Suprapubic skin (tissue), 3 donors: ENCODE measurements around the gene FAM163B.

Source experiments
- CTCF ChIP-seq, 2 donors: fragments of 200-600 bp in 1 of 2; fragments of 450-650 bp in 1 of 2; sonication (generic) in 1 of 2; IDR thresholded peaks; one replicate each; pipeline ENCODE4 v1.5.1; 2016 to 2019; ENCODE audit warnings: antibody characterized with exemption in 2 of 2, mild to moderate bottlenecking in 1 of 2, moderate library complexity in 1 of 2
- POLR2A ChIP-seq, 2 donors: fragments of 450-650 bp; IDR thresholded peaks; one replicate each; pipeline ENCODE4 v1.6.1; 2017; ENCODE audit warnings: antibody characterized with exemption in 2 of 2, mild to moderate bottlenecking in 2 of 2, moderate library complexity in 2 of 2

- TF ChIP-seq CTCF (IDR thresholded peaks at IDR 0.05), result no peak
- no peak for TF ChIP-seq POLR2A (IDR thresholded peaks at IDR 0.05)
Measured at GRCh38 chr9:133629221-133630110, 20.3 kb upstream of the FAM163B start.
